Neuron (in vitro differentiated cells): Measurements from ENCODE around the gene PLGRKT.
"Not testable (repeated sequence)": the region's sequence is repeated elsewhere in the genome, so short reads cannot be mapped to it uniquely, and the experiment has no call there.

Experiments used
- H2AFZ ChIP-seq: one replicate; pipeline ENCODE4 v1.6.1; 2013; ENCODE audit warnings: low read depth, mild to moderate bottlenecking, inconsistent platforms, low read length, moderate library complexity
- H3K27me3 ChIP-seq: one replicate; pipeline ENCODE4 v1.6.1; 2013; ENCODE audit warnings: low read length; ENCODE audit not compliant: insufficient read depth
- H3K36me3 ChIP-seq: one replicate; pipeline ENCODE4 v1.6.1; 2013; ENCODE audit warnings: low read length; ENCODE audit not compliant: insufficient read depth
- H3K4me1 ChIP-seq: one replicate; pipeline ENCODE4 v1.6.1; 2013; ENCODE audit warnings: low read length; ENCODE audit not compliant: insufficient read depth
- H3K4me3 ChIP-seq: 2 replicates; pipeline ENCODE4 v1.5.1; 2013; ENCODE audit warnings: mild to moderate bottlenecking, low read length, moderate library complexity
- H3K9me3 ChIP-seq: one replicate; pipeline ENCODE4 v1.6.1; 2013; ENCODE audit warnings: low read length

The PLGRKT gene

GRCh38 chr9:5418481-5418880 is 19.2 kb downstream of the PLGRKT start:
- Histone ChIP-seq H3K36me3 (no peaks in the 10 kb centered on the region), H3K4me1 (no peaks in the 10 kb centered on the region), H3K27me3 (no peaks in the 10 kb centered on the region), H3K9me3 (peaks cover 8% of the 10 kb centered on the region), H3K4me3 (no peak overlapping the region), H2AFZ (no peak overlapping the region)

GRCh38 chr9:5416953-5417352 is 20.8 kb downstream of the PLGRKT start:
- H3K27me3 ChIP-seq = no peaks in the 10 kb centered on the region
- H3K4me3 ChIP-seq = no peak overlapping the region
- H3K9me3 ChIP-seq = peaks cover 8% of the 10 kb centered on the region
- no peaks in the 10 kb centered on the region for H3K36me3 ChIP-seq
- no peak overlapping the region for H2AFZ ChIP-seq
- H3K4me1 ChIP-seq = no peaks in the 10 kb centered on the region

- peaks cover 6% of the 10 kb centered on the region for H3K9me3 ChIP-seq
- H3K4me3 ChIP-seq = no peak overlapping the region
- no peaks in the 10 kb centered on the region for H3K36me3 ChIP-seq
- H3K27me3 ChIP-seq = no peaks in the 10 kb centered on the region
- H3K4me1 ChIP-seq = no peaks in the 10 kb centered on the region
- H2AFZ ChIP-seq = no peak overlapping the region
Observed at GRCh38 chr9:5408596-5408995, 29.1 kb downstream of the PLGRKT start.

- Histone ChIP-seq H3K9me3 (no peaks in the 10 kb centered on the region), H2AFZ (no peak overlapping the region), H3K4me3 (no peak overlapping the region), H3K4me1 (no peaks in the 10 kb centered on the region), H3K27me3 (no peaks in the 10 kb centered on the region), H3K36me3 (no peaks in the 10 kb centered on the region)
Observed at GRCh38 chr9:5402217-5402616, 35.5 kb downstream of the PLGRKT start.

GRCh38 chr9:5397547-5397946 is 40.2 kb downstream of the PLGRKT start:
- H3K4me3 ChIP-seq, H3K4me1 ChIP-seq, H3K9me3 ChIP-seq, H3K27me3 ChIP-seq, H3K36me3 ChIP-seq, H2AFZ ChIP-seq: not testable (repeated sequence)

- Histone ChIP-seq H2AFZ (no peak overlapping the region), H3K4me3 (no peak overlapping the region), H3K4me1 (no peaks in the 10 kb centered on the region), H3K27me3 (no peaks in the 10 kb centered on the region), H3K36me3 (no peaks in the 10 kb centered on the region), H3K9me3 (no peaks in the 10 kb centered on the region)
Observed at GRCh38 chr9:5395428-5395827, 42.3 kb downstream of the PLGRKT start.

GRCh38 chr9:5393976-5394375 is 43.7 kb downstream of the PLGRKT start:
- H3K36me3 ChIP-seq, H3K4me3 ChIP-seq, H3K4me1 ChIP-seq, H2AFZ ChIP-seq, H3K9me3 ChIP-seq, H3K27me3 ChIP-seq: not testable (repeated sequence)

GRCh38 chr9:5393497-5393896 is 44.2 kb downstream of the PLGRKT start:
- no peaks in the 10 kb centered on the region for H3K27me3 ChIP-seq
- peaks cover 6% of the 10 kb centered on the region for H3K4me1 ChIP-seq
- H3K4me3 ChIP-seq = no peak overlapping the region
- no peaks in the 10 kb centered on the region for H3K9me3 ChIP-seq
- no peaks in the 10 kb centered on the region for H3K36me3 ChIP-seq
- no peak overlapping the region for H2AFZ ChIP-seq

GRCh38 chr9:5392285-5392684 is 45.4 kb downstream of the PLGRKT start:
- no peak overlapping the region for H3K4me3 ChIP-seq
- H3K27me3 ChIP-seq = no peaks in the 10 kb centered on the region

GRCh38 chr9:5389109-5389732 is 48.5 kb downstream of the PLGRKT start:
- H3K36me3 ChIP-seq = no peaks in the 10 kb centered on the region
- no peaks in the 10 kb centered on the region for H3K27me3 ChIP-seq
- H3K4me1 ChIP-seq = peaks cover 15% of the 10 kb centered on the region
- no peak overlapping the region for H2AFZ ChIP-seq
- H3K9me3 ChIP-seq = no peaks in the 10 kb centered on the region
- H3K4me3 ChIP-seq = no peak overlapping the region

More at GRCh38 chr9:5392285-5392684, 45.4 kb downstream of the PLGRKT start:
- no peaks in the 10 kb centered on the region for H3K36me3 ChIP-seq
- no peaks in the 10 kb centered on the region for H3K9me3 ChIP-seq
- H3K4me1 ChIP-seq = peaks cover 15% of the 10 kb centered on the region
- no peak overlapping the region for H2AFZ ChIP-seq

- Histone ChIP-seq H3K9me3 (no peaks in the 10 kb centered on the region), H3K36me3 (no peaks in the 10 kb centered on the region), H2AFZ (no peak overlapping the region), H3K4me3 (no peak overlapping the region), H3K4me1 (peaks cover 15% of the 10 kb centered on the region), H3K27me3 (no peaks in the 10 kb centered on the region)
Observed at GRCh38 chr9:5388026-5388819, 49.5 kb downstream of the PLGRKT start.

GRCh38 chr9:5384436-5384835 is 53.3 kb downstream of the PLGRKT start:
- no peak overlapping the region for H2AFZ ChIP-seq
- H3K36me3 ChIP-seq = no peaks in the 10 kb centered on the region
- H3K4me3 ChIP-seq = no peak overlapping the region
- no peaks in the 10 kb centered on the region for H3K27me3 ChIP-seq
- H3K4me1 ChIP-seq = peaks cover 15% of the 10 kb centered on the region
- no peaks in the 10 kb centered on the region for H3K9me3 ChIP-seq

GRCh38 chr9:5382479-5382878 is 55.2 kb downstream of the PLGRKT start:
- Histone ChIP-seq H3K4me1 (no peaks in the 10 kb centered on the region), H3K9me3 (no peaks in the 10 kb centered on the region), H3K36me3 (no peaks in the 10 kb centered on the region), H3K27me3 (no peaks in the 10 kb centered on the region), H2AFZ (no peak overlapping the region), H3K4me3 (no peak overlapping the region)
